T-cell (primary cell): ENCODE data around the gene VSIG4. TPM values are rescaled to one million over a fixed set of nuclear protein-coding genes. Genes with fewer than 3 reads are reported as not detected.

Experiments
- ATAC-seq, 4 experiments: fragments of 200-7000 bp in 3 of 4; fragments of 150-1000 bp in 1 of 4; cut with Tn5 transposase; replicated peaks in 1 of 4; 1 replicate in 3 of 4; 2 replicates in 1 of 4; pipeline ENCODE4 v1.10.0; 2021; ENCODE audit warnings: moderate library complexity in 3 of 4, mild to moderate bottlenecking in 2 of 4, moderate number of reproducible peaks in 1 of 4
- CTCF ChIA-PET, 2 donors: fragments of 300-600 bp; sonication (Branson Sonifier 250); formaldehyde crosslinking; loops; one replicate each; lab custom pipeline; 2022; ENCODE audit warnings: antibody characterized with exemption in 2 of 2; lab: Charles Lee
- POLR2A ChIA-PET, 2 donors: fragments of 300-600 bp; sonication (Branson Sonifier 250); formaldehyde crosslinking; loops; one replicate each; lab custom pipeline; 2022; ENCODE audit warnings: antibody characterized with exemption in 2 of 2; lab: Charles Lee
- DNase-seq, 35 experiments: peaks; one replicate each; pipeline versions ENCODE4 v3.0.0 to v3.0.0-alpha.2; 2013 to 2023
- H3K27ac ChIP-seq: one replicate; pipeline ENCODE4 v1.5.1; 2013; ENCODE audit warnings: low read length
- H3K27me3 ChIP-seq, 2 experiments: replicated peaks in 1 of 2; 1 replicate in 1 of 2; 2 replicates in 1 of 2; pipeline versions ENCODE4 v1.6.1 to v1.7.0; 2013; ENCODE audit warnings: low read length in 1 of 2, mixed read lengths in 1 of 2; ENCODE audit not compliant: control insufficient read depth in 2 of 2, insufficient read depth in 2 of 2; ENCODE audit errors: extremely low read depth in 1 of 2
- H3K36me3 ChIP-seq, 2 donors: 1 replicate in 1 of 2; 2 replicates in 1 of 2; pipeline versions ENCODE4 v1.6.1 to v1.7.0; 2013; ENCODE audit warnings: low read length in 1 of 2; ENCODE audit not compliant: control insufficient read depth in 2 of 2, insufficient read depth in 1 of 2; ENCODE audit errors: extremely low read depth in 1 of 2
- H3K4me1 ChIP-seq, 2 experiments: 1 replicate in 1 of 2; 2 replicates in 1 of 2; pipeline versions ENCODE4 v1.6.1 to v1.7.0; 2013; ENCODE audit warnings: low read length in 2 of 2, mixed read lengths in 1 of 2; ENCODE audit not compliant: insufficient read depth in 2 of 2, control insufficient read depth in 1 of 2; ENCODE audit errors: extremely low read depth in 1 of 2
- H3K4me3 ChIP-seq, 2 donors: 1 replicate in 1 of 2; 2 replicates in 1 of 2; pipeline versions ENCODE4 v1.5.1 to v1.7.0; 2013; ENCODE audit warnings: mild to moderate bottlenecking in 2 of 2, low read length in 1 of 2, moderate library complexity in 1 of 2; ENCODE audit not compliant: control insufficient read depth in 1 of 2; ENCODE audit errors: extremely low read depth in 1 of 2
- H3K9me3 ChIP-seq: 2 replicates; pipeline ENCODE4 v1.7.0; 2013
- H3K27ac Mint-ChIP-seq, 2 donors: one replicate each; pipeline ENCODE4 v1.8.0; 2020 to 2021; ENCODE audit warnings: mild to moderate bottlenecking in 2 of 2, mixed read lengths in 2 of 2
- H3K27me3 Mint-ChIP-seq, 2 donors: one replicate each; pipeline ENCODE4 v1.8.0; 2021 to 2022; ENCODE audit warnings: mixed read lengths in 2 of 2
- H3K36me3 Mint-ChIP-seq: one replicate; pipeline ENCODE4 v1.8.0; 2021; ENCODE audit warnings: mixed read lengths
- H3K4me1 Mint-ChIP-seq, 3 donors: one replicate each; pipeline ENCODE4 v1.8.0; 2020 to 2022; ENCODE audit warnings: mixed read lengths in 3 of 3, mild to moderate bottlenecking in 1 of 3
- H3K4me3 Mint-ChIP-seq, 3 donors: one replicate each; pipeline ENCODE4 v1.8.0; 2020 to 2022; ENCODE audit warnings: mild to moderate bottlenecking in 3 of 3, mixed read lengths in 3 of 3, moderate library complexity in 3 of 3
- H3K9me3 Mint-ChIP-seq, 3 donors: one replicate each; pipeline ENCODE4 v1.8.0; 2020 to 2022; ENCODE audit warnings: mixed read lengths in 3 of 3
- WGBS: methylation state at CpG from one replicate; pipeline ENCODE4 v1.1.5; 2013; ENCODE audit warnings: missing lambda C conversion rate; ENCODE audit not compliant: insufficient coverage; 5-methylcytosine and 5-hydroxymethylcytosine counted together
- total RNA-seq, 35 experiments: library from RNA in 6 of 35; stranded (reverse) in 6 of 35; fragments of 120-200 nt in 1 of 35; gene quantifications; one replicate each; pipeline versions ENCODE4 v1.2.1 to v1.2.4 and lab custom pipeline; 2013 to 2026

VSIG4 gene
- total RNA-seq, 5 donors from 2014 or later (not counting 1 experiment from before 2014, with no cell fraction given) = 0.18 to 0.54 (median 0.45) TPM; not detected in 1

DNA sequence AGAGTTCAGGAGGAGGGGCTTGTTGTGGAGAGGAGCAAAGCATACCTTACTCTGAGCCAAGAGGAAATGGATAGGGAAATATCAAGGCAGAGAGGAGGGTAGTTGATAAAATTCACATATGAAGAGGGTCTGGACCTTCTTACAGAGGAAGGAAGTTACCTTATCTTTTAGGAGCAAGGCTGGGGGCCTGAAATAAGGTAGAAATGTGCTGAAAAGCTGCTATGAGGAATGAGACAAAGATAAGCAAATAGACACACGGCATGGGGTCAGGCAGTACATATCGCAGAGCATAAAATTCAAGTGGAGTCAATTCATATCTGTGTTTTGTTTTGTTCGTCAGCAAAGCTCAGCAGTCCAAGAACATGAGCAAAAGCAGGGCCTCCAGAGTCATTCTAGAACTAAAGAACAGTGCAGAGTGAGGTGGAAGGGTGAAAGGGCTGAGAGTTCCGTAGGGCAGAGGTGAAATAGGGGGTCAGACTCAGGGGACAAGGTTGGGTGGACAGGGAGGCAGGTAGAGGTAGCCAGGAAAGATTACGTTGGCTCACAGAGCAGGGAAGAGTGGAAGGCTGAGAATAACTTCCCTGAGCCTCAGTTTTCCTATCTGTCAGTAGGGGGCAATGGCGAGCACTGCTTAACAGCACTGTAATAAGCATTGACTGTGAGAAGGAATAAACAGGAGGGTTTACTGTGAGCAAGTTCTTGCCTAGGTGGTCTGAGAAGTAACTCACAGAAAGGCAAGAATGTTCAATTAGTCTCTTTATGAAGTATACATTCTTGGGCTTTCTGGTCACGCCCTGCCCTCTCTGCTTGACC is 9.2 kb downstream of the VSIG4 start:
- H3K4me3 ChIP-seq = no peak overlapping the region
- ChIA-PET CTCF (interaction anchor here in 1 of 2 donors (1.2 kb wide), 1 partner anchor 13 kb away, joined by 3 read pairs; no protein-coding TSS in a partner anchor), POLR2A (interaction anchor here in 1 of 2 donors (0.5 kb wide), 1 partner anchor 14 kb away, joined by 5 read pairs; no protein-coding TSS in a partner anchor)
- DNase-seq = peak in 11 of 35 experiments; percentile 7 to 61 (median 15)
- no peak overlapping the region for H3K27ac ChIP-seq
- no peak overlapping the region for H3K27ac Mint-ChIP-seq
- no peak overlapping the region for H3K4me3 Mint-ChIP-seq
- no peaks in the 10 kb centered on the region for H3K9me3 ChIP-seq
- ATAC-seq = peak in 2 of 4 experiments; percentile 49 to 51
- 30% methylated on average over 2 of the region's 7 CpGs for WGBS
- no peaks in the 10 kb centered on the region for H3K36me3 Mint-ChIP-seq
- no peaks in the 10 kb centered on the region for H3K27me3 Mint-ChIP-seq
- no peaks in the 10 kb centered on the region for H3K36me3 ChIP-seq
- H3K4me1 ChIP-seq = peaks cover 6 to 8% of the 10 kb centered on the region in 2 experiments
- H3K9me3 Mint-ChIP-seq = no peaks in the 10 kb centered on the region
- H3K27me3 ChIP-seq = no peaks in the 10 kb centered on the region
- H3K4me1 Mint-ChIP-seq = peaks cover 0 to 6% (median 5%) of the 10 kb centered on the region in 3 donors

GRCh38 chrX:66028936-66029335 is 10.9 kb downstream of the VSIG4 start:
- peak in 1 of 4 experiments; percentile 77 for ATAC-seq

DNA sequence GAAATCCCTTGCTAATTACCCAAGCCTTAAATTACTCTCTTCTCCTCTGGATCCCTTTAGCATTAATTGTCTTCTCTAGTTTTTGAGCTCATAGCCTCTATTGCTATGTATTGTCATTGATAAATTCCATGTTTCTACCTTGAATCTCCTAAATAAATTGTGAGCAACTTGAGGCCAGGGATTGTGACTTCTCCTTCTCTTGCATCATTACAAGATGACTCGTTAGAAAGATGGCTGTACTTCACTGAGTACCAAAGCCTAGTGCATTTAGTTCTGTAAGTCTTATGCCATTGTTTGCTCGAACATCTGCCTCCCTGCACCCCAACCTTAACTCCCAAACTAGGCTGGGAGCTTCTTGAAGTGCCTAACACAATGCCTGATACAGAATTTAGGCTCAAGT is 15.3 kb downstream of the VSIG4 start:
- H3K27me3 ChIP-seq = no peaks in the 10 kb centered on the region
- no peaks in the 10 kb centered on the region for H3K9me3 ChIP-seq
- Mint-ChIP-seq H3K4me1 (peaks cover 23 to 42% (median 29%) of the 10 kb centered on the region in 3 donors), H3K4me3 (no peak overlapping the region), H3K27me3 (peaks cover 0 to 10% of the 10 kb centered on the region in 2 donors), H3K36me3 (no peaks in the 10 kb centered on the region), H3K9me3 (no peaks in the 10 kb centered on the region), H3K27ac (no peak overlapping the region)
- DNase-seq (no peak), ATAC-seq (no peak)
- H3K36me3 ChIP-seq = no peaks in the 10 kb centered on the region
- ChIA-PET CTCF (no interaction called here), POLR2A (no interaction called here)
- H3K27ac ChIP-seq = no peak overlapping the region
- H3K4me1 ChIP-seq = peaks cover 4 to 23% of the 10 kb centered on the region in 2 experiments
- H3K4me3 ChIP-seq = no peak overlapping the region
- no CpG with 5 or more reads among the region's 2 CpGs for WGBS

More at GRCh38 chrX:66028936-66029335, 10.9 kb downstream of the VSIG4 start:
- H3K4me1 ChIP-seq = peaks cover 6 to 8% of the 10 kb centered on the region in 2 experiments
- no CpG with 5 or more reads among the region's 2 CpGs for WGBS
- no peaks in the 10 kb centered on the region for H3K27me3 ChIP-seq
- no peak overlapping the region for H3K4me3 ChIP-seq
- no peak overlapping the region for H3K27ac ChIP-seq
- CTCF ChIA-PET = no interaction called here
- Mint-ChIP-seq H3K36me3 (no peaks in the 10 kb centered on the region), H3K4me1 (peaks cover 0 to 13% (median 7%) of the 10 kb centered on the region in 3 donors), H3K27me3 (peaks cover 0 to 10% of the 10 kb centered on the region in 2 donors), H3K4me3 (no peak overlapping the region), H3K27ac (peak overlapping the region in 1 of 2 donors; percentile 36), H3K9me3 (no peaks in the 10 kb centered on the region)
- peak in 1 of 35 experiments; percentile 12 for DNase-seq
- H3K36me3 ChIP-seq = no peaks in the 10 kb centered on the region
- no peaks in the 10 kb centered on the region for H3K9me3 ChIP-seq
- POLR2A ChIA-PET = no interaction called here

DNA sequence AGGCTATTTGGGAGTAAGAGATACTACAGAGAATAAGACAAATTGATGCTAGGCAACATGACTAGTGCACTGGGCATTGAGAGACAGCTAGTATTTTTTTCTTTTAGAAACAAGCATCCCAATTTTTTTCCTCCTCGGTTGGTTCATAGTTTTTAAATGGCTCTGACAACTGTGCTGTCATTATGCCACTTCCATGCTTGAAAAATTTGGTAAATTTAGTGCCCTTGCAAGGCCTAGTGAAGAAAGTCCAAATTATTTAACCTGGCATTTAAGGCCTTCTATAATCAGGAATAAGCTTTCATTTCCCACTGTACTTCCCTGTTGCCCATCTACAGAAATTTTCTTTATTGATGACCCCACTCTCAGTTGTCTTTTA is 15.8 kb downstream of the VSIG4 start:
- H3K27me3 ChIP-seq = no peaks in the 10 kb centered on the region
- H3K27ac Mint-ChIP-seq = no peak overlapping the region
- H3K9me3 Mint-ChIP-seq = no peaks in the 10 kb centered on the region
- peaks cover 23 to 46% (median 34%) of the 10 kb centered on the region in 3 donors for H3K4me1 Mint-ChIP-seq
- ChIA-PET POLR2A (no interaction called here), CTCF (no interaction called here)
- no peaks in the 10 kb centered on the region for H3K9me3 ChIP-seq
- peaks cover 0 to 10% of the 10 kb centered on the region in 2 donors for H3K27me3 Mint-ChIP-seq
- DNase-seq (no peak), ATAC-seq (no peak)
- no CpG with 5 or more reads among the region's 1 CpG for WGBS
- no peaks in the 10 kb centered on the region for H3K36me3 ChIP-seq
- H3K36me3 Mint-ChIP-seq = no peaks in the 10 kb centered on the region
- no peak overlapping the region for H3K4me3 Mint-ChIP-seq
- no peak overlapping the region for H3K27ac ChIP-seq
- H3K4me1 ChIP-seq = peaks cover 3 to 23% of the 10 kb centered on the region in 2 experiments
- H3K4me3 ChIP-seq = no peak overlapping the region

DNA sequence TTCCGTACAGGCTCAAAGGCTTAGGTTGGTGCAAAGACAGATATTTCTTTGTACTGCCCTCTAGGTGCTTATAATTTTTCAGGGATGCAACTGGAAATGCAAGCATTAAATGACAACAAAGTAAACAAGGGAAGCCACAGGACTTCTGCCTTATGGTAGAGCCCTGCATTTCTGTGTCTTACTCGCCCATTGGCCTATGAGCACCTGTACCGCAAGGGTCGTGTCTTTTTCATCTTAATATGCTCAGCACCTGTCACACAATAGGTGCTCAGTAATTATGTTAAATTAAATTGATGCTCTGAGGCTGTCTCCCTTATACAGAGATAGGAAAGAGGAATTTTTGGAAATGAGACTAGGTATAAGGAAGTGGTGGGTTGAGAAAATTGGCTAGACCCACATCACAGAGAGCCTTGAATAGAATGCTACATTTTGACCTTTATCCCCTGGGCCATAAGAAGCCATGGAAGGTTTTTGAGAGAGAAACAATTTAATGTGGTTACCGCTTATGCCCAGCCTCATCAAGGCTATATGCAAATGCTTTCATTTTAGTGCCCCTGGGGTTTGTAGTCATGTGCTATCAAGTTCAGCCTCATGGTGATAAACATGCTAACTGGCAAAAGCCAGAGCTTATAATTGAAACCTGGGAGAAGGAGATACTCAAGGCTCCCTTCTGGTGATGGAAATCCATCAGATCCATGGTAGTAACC is 16.3 kb downstream of the VSIG4 start:
- peaks cover 0 to 10% of the 10 kb centered on the region in 2 donors for H3K27me3 Mint-ChIP-seq
- Histone ChIP-seq H3K36me3 (no peaks in the 10 kb centered on the region), H3K4me3 (no peak overlapping the region), H3K9me3 (no peaks in the 10 kb centered on the region), H3K27me3 (no peaks in the 10 kb centered on the region), H3K27ac (no peak overlapping the region), H3K4me1 (peaks cover 2 to 22% of the 10 kb centered on the region in 2 experiments)
- ChIA-PET POLR2A (no interaction called here), CTCF (no interaction called here)
- H3K4me3 Mint-ChIP-seq = no peak overlapping the region
- peaks cover 27 to 51% (median 39%) of the 10 kb centered on the region in 3 donors for H3K4me1 Mint-ChIP-seq
- ATAC-seq (no peak), DNase-seq (no peak)
- H3K9me3 Mint-ChIP-seq = no peaks in the 10 kb centered on the region
- H3K27ac Mint-ChIP-seq = no peak overlapping the region
- WGBS = no CpG with 5 or more reads among the region's 5 CpGs
- H3K36me3 Mint-ChIP-seq = no peaks in the 10 kb centered on the region

DNA sequence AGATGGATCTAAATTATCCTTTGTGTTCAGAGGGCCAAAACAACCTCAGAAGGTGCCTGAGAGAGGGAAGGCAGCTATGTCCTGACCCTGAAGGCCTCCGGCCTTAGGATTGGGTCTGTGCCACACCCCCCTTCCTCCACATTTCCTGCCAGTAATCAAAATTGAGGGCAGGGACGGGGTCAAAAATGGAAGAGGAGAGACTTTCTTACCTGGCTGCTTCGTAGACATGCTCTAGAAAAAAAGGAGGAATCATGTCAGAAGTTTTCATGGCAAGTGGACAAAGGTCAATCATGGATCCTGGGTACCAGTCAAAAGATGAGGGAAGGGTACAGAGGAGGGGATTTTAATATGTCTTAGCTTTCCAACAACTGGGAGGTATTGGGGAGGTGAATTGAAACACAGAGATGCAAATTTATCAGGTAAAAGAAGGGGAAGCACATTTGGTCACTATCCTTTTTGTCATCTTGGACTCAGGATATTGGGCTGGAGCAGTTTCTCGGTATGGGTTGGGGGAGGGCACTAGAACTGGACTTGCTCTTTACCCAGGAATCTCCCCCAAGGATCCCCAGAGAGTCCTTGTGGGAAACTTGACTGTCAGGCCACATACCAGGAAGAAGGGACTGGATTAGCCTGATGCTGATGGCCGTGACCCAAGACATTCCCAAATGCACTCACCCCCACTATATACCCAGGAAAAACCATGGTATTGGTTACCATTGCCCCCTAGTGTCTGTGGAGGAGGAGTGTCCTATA is 17.1 kb downstream of the VSIG4 start:
- Mint-ChIP-seq H3K27me3 (peaks cover 0 to 10% of the 10 kb centered on the region in 2 donors), H3K4me1 (peaks cover 33 to 58% (median 46%) of the 10 kb centered on the region in 3 donors), H3K36me3 (no peaks in the 10 kb centered on the region), H3K9me3 (no peaks in the 10 kb centered on the region), H3K4me3 (no peak overlapping the region), H3K27ac (no peak overlapping the region)
- Histone ChIP-seq H3K27ac (no peak overlapping the region), H3K4me1 (peaks cover 6 to 24% of the 10 kb centered on the region in 2 experiments), H3K4me3 (no peak overlapping the region), H3K36me3 (no peaks in the 10 kb centered on the region), H3K9me3 (no peaks in the 10 kb centered on the region), H3K27me3 (no peaks in the 10 kb centered on the region)
- 92% methylated on average over 2 of the region's 5 CpGs for WGBS
- DNase-seq (no peak), ATAC-seq (no peak)
- ChIA-PET CTCF (no interaction called here), POLR2A (no interaction called here)
